HG02885 (cell line): ENCODE data around the gene MAFG.

ENCODE experiments used
- ATAC-seq: cut with Tn5 transposase; IDR thresholded peaks from one replicate; pipeline ENCODE4 v1.9.1; 2021; ENCODE audit warnings: mild to moderate bottlenecking; ENCODE audit not compliant: unreplicated experiment, poor library complexity

Gene MAFG

DNA sequence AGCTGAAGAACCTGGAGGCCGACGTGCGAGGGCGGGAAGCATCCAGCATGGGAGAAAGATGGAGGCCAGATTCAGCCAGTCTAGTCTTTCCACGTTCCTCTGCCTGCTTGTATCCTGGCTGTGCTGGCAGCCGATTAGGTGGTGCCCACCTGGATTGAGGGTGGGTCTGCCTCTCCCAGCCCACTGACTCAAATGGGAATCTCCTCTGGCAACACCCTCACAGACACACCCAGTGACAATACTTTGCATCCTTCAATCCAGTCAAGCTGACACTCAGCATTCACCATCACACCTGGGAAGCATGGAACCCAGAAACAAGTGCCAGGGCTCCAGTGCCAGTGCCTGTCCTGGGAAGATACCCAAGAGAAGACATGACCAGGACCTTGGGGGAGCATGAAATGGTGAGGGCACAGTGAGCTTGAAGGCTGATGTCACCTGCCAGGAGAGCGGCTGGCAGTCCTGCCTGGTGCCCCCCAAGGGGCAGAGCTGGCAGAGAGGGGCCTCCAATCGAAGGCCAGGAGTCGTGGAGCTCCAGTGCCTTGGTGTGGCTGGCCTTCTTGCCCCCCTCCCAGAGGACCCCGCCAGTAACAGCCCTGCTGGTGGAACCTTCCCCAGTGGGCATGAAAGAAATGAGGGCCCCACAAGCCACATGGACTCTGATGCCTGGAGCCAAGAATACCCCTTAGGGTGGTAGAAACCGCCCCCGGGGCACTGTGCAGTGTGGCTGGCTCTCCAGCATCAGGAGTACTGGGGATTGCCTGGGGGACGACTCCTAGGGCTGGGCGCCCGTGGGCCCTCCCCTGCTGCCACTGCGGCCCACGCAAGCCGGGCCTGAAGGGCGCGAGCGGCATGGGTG, 26.1 kb downstream of the MAFG start:
- no peak for ATAC-seq

DNA sequence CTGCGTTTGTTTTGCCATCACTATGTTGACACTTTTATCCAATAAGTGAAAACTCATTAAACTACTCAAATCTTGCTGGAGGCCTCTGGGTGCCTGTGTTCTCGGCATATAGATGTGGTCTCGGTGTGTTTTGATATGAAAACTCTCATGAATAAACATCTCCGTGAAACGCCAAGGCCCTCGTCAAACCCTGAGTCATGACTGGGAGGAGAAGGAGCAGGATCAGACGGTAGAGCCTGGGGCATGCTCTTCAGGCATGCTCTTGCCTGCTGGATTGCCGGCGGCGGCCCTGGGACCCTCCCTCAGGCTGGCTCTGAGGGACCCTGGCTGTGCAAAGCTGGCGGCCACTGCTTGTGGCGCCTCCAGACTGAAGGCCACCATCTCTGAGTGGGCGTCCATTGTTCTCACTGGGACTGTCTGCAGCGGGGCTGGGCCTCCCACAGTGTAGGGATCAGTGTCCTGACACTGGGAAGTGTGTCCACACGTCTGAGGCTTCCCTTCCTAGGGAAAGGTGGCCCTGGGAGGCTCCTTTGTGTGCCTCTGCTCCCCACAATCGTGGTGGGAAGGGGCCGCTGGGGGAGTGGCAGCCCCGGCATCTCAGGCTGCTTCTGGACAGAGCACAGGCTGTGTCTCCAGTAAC, 27.2 kb downstream of the MAFG start:
- ATAC-seq, result no peak

DNA sequence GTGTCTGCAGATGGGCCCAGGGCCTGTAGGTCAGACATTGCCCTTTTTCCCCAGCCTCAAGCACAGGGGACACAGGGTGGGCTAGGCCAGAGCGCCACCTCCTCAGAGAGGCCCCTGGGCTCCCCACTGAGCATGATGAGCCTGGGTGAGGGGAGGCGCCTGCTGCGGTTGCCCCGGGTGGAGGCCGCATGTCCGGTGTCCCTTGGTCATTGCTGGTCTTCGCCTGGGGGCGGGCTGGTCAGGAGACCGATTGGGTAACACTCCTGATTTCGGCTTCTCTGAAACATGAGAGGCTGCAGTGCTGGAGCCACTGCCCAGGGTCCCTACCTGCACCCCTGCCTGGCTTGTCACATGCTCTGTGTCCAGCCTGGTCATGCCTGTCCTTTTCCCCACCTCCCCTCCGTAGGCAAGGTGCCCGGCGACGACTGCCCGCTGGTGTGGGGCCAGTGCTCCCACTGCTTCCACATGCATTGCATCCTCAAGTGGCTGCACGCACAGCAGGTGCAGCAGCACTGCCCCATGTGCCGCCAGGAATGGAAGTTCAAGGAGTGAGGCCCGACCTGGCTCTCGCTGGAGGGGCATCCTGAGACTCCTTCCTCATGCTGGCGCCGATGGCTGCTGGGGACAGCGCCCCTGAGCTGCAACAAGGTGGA, 27.9 kb downstream of the MAFG start:
- ATAC-seq, result no peak

DNA sequence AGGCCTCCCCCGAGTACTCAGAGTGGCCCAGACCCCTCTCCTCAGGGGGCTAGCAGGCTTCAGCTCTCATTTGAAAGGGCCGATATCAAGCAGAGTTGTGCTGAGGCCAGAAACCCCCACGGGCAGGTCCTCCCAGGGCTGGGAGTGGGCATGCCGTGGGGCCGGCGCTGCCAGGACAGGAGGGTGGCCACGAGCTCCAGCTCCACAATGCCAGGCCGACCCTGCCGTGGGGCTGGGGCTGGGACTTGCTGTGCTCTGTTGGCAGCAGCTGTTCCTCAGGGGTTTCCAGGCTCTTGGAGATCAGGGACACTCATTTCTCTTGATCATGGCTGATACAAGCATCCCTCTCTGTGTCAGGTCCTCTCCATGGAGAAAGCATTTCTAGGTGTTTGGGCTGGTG, 28.6 kb downstream of the MAFG start:
- no peak for ATAC-seq

DNA sequence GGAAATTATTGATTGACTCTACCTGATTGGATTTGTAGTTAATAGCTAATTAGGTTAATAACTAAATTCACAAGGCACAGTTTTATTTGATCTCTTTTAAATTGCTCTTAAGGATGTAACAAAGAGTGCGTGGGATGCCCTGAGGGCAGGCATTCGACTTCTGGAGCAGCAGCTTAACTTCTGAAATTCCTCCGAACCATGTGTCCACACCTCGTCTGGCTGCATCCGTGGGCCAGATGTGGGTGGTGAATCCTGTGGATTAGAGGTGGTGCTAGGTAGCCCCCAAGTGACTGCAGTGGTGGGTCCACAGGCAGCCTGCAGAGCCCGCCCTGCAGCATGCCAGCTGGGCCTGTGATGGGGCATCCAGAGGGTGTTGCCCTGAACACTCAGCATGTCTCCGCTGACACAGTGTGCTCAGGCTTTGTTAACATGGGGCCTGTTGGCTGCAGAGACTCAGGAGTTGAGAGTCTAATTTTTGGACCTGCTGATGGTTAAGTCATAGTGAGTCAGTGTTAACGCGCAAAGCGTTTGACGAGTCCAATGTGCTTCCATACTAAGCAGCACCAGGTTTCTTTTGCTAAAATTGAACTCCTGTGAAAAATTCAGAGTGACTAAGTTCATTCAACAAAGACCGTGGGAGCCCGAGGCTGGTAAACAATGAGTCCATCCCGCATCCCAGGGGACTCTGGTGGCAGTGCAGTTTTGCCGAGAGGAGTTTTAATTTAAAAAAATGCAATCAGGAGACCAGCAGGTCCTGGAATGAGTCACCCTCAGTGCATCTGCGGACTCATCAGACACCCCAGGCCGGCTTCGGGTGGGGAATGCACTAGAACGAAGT, 29.3 kb downstream of the MAFG start:
- no peak for ATAC-seq

DNA sequence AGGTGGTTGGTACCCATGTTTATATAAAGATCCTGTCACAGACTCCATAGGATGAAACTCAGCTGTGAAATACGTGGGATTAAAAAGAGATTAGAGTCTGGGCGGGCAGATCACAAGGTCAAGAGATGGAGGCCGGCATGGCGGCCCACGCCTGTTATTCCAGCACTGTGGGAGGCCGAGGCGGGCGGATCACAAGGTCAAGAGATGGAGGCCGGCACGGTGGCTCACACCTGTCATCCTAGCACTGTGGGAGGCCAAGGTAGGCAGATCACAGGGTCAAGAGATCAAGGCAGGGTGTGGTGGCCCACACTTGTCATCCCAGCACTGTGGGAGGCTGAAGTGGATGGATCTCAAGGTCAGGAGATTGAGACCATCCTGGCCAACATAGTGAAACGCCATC, 32.1 kb downstream of the MAFG start:
- no peak for ATAC-seq

DNA sequence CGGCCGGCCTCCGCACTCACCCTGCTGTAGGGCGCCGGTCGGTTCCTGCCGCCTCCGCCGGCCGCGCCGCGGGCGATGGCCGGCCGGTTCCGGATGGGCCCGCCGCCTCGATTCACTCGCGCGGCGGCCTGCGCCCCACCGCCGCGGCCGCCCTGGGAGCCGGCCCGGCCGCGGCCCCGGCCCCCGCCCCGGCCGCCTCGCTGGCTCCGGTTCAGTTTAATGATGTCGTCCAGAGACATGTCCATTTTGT, 36.3 kb downstream of the MAFG start:
- ATAC-seq, result peak; percentile 29

DNA sequence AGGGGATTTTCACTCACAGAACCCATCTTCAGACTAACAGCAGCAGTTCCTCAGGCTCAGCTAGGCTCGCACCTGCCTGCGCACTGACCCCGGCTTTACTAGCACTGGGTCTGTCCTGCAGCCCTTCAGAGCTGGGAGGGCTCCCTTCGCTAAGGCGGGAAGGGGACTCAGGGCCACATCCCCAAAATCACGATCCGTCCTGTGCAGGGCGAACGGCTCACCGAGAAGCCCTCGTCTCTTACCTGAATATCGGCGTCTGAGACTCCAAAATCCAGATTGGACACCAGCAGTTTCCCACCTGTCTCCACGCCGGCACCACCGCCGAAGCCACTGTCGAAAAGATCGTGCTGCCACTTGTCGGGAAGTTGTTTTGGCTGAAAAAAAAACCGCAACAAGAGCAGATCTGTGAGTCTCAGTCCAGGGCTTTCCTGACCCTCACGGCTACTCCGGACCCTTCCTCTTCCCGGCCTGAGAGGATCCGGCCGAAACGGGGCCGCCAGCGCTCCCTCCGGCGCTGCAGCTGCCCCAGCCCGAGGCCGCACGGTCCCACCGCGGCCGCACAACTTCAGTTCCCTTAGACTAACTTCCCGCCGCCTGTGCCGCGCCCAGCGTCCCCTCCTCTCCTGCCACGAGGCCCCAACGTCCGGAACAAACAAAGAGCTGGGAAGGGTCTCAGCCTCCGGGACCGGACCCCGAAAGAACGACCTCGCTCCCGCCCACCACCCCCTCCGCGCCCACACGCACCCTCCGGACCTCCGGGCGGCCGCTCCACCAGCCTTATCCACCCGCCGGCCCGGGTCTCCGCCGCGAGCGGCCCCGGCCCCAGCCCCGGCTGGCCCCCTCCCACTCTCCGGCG, 36.9 kb downstream of the MAFG start:
- ATAC-seq, result no peak

DNA sequence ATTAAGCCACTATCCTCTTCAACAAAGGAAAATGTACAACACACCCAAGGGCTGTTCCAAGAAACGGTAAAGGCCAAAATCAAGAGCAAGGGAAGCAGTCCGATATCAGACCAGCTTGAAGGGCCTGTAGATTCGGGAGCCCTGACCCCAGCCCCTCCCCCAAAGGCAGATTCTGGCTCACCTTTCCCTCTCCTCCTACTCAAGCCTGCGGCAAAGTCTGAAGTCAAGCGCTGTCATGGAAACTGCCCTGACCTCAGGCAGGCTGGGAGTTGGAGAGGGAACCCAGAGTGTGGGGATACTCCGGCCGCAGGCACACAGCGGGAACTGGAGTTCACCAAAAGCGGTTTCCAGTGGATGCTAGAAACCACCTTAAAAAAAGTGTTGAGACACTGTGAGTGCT, 37.9 kb downstream of the MAFG start:
- no peak for ATAC-seq

DNA sequence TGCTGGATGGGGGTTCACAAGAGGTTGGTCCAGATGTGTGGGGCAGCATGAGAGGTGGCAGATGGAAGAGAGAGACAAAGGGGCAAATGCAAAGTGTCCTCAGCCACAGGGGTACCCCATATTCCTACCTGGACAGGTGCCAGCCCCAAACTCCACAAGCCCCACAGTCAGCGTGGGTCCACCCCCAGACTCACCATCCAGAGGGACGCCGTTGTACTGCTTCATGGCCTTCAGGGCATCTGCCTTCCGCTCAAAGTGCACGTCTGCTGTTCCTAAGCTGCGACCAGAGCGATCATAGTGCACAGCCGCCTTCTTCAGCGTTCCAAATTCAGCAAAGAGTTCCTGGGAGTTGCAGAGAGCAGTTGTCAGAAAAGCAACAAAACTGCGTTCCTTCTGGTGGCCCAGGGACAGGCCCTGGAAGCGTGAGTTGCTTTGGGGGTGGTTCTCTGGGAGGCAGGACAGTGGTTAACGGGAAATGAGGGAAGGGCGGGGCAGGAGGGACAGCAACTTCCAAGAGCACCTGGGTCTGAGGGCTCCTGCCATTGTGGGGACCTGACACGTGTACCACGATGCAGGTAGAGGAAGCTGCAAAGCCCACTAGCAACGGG, 38.4 kb downstream of the MAFG start:
- no peak for ATAC-seq

DNA sequence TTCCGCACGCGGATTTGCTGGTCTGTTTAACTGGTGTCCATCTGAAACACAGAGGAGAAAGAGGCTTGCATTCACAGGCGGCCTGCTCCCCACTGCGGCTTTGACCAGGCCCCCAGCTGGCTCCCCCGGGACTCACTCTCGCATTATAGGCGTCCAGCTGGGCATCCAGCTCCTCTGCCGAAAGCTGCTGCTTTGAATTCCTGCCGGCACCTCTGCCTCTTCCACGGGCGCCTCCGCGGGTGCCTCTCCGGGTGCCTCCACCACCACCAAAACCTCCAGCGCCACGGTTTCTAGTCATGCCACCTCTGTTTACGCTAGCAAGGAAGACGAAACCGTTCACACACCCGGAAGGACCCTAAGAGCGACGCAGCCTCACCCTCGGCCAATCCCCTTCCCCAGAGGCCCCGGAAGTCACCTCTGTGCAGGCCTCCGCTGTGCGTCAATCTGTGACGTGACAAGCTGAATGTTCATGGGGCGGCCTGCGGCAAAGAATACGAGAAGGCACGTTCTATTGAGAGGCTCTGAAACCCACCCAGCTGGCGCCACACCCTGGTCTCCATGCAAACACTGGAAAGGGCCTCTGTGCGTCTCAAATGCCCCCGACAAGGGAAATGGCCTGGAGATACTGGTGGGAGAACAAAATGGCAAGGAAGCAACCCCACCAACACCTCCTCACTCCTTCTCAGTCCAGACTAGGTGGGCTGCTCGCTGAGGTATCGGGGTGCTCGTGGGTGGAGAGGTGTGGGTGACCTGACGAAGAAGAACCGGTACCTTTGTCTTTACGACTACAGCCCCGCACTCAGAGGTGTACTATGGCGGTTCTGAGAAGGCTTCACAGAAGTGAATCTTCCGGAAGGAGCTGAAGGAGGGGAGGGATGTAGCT, 39.2 kb downstream of the MAFG start:
- no peak for ATAC-seq

DNA sequence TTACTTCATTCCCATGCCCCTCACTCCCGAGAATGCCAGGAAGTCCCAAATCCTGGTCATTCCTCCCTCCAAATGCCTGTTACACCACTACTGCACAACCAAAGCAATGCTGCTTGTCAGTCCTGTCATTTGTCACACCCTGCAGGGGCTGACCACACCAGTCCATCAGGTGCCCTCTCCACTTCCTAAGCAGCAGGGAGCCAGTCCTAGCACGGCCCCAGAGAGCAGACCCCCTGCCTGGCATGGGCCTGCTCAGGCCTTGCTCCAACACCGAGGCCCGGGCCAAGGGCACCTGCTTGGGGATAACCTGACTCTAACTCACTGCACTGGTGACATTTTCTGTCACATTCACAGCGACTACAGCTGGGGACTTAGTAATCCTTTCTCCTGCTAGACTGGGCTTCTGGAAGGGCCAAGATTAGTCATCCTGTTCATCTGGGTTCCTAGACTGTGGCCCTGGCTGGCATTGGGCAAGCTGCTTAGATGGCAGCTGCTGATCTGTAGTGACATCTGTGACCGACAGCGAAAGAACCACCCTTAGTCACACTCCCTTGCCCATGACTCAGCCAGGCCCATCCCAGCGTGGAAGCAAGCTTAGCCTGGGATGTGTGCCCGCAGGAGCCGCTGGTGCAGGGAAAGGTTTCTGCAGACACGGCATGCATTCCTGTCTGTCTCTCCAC, 41.5 kb downstream of the MAFG start:
- ATAC-seq, result no peak

DNA sequence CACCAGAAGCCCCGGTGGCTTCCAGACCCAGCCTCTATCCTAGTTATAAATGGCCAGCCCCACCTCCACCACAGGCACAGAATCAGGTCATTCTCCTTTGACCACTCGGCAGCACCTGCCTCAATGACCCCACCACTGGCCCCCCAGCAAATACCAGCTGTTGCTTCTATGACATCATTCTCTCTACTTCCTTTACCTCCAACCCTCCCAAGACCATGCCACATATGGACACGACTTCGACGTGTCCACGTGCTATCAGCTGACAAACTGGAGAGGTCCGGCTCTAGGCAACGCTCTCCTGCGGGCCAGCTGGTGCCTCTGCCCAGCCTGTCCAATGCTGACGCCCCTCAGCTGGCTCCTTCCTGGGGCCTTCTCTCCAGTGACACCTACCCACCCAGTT, 42.1 kb downstream of the MAFG start:
- no peak for ATAC-seq

DNA sequence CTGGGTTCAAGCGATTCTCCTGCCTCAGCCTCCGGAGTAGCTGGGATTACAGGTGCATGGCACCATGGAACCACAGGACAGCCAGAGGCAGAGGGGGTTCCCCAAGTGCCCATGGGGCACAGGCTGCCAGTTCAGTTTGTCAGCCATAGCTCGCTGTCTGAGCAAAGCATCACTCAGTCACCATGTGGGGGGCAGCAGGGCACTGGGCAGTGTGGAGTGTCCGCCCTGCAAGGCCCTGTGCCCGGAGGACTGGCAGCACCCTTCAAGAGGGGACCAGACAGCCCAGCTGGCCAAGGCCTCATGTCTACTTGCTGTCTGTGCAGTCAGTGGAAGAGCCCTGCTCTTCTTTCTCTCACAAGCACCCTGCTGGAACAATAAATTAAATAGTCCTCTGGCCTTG, 42.6 kb downstream of the MAFG start:
- no peak for ATAC-seq

DNA sequence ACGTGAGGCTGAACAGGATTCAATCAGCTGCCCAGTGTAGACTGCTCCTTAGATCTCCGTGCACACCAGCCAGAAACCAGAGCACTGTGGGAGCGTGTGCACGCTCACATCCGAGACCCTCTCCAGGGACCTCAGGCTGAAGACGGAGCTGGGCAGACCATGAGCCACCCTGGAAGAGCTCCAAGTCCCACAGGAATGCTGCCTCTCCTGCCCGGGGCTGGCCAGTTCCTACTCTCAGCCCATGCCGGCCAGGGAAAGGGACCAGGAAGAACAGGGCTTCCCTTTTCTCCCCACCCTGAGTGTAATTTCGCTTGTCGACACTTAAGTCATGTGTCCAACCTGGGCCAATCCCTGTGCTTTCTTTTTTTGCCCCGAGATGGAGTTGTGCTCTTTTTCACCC, 43.0 kb downstream of the MAFG start:
- no peak for ATAC-seq

DNA sequence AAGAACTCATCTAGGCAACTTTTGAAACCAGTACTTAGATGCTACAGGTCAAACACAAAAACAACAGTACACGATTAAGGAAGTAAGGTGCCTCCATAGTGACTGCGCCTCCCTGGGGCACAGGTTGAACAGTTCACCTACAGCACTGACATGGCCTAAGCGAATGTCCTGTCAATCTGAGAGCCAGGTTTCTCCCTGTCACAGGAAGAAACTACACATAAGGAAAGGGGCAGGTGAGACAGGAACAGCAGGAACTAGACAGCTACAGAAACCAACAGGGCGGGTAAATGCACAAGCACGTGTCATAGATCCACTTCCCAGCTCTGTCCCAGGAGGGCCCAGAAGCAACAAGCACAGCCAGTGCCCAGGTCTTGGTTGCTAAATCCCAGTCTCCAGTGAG, 48.4 kb downstream of the MAFG start:
- no peak for ATAC-seq

DNA sequence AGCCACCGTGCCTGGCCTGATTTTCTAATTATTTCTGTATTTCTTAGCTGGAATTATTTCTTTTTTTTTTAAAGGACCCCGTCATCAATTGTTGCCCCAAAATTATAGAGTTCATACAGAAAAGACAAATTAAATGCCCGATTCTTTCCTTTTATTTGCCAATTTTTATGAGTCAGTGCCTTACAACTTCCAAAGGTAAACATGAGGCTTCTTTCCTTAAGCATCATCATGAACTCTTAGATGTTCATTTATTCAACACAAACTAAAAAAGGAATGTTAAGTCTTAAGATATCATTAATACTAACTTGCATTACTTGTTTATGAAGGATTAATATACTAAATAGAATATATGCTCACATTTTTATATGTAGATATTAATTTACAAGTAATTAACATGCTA, 49.2 kb downstream of the MAFG start:
- no peak for ATAC-seq

DNA sequence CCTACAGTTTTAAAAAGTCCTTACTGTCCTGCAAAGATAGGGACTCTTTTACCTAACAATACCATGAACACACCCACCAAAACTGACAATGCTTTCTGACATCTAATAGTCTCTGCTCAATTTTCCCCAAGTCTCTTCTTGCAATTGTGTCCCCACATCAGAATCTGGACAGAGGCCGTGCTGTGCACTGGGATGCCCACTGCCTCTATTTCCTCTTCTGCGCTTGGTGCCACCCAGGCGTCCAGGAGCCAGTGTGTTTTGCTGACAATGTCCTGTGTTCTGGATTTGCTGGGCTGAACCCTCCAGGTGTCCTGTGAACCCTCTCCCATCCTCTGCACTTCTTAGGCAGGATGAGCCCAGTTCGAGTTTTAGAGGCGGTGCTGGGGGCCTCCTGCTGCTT, 50.0 kb downstream of the MAFG start:
- no peak for ATAC-seq
